WTC11 (cell line): ENCODE data around the gene TTC39C. TPM values are rescaled to one million over a fixed set of nuclear protein-coding genes. Genes with fewer than 3 reads are reported as not detected.

Experiments
- ATF1 ChIP-seq: sonication (generic); formaldehyde crosslinking; IDR thresholded peaks from 2 replicates; pipeline ENCODE4 v1.8.1; 2023; ENCODE audit warnings: mild to moderate bottlenecking, moderate library complexity, missing genetic modification reagents
- CREB1 ChIP-seq: sonication (generic); formaldehyde crosslinking; IDR thresholded peaks from 2 replicates; pipeline ENCODE4 v1.8.0; 2023; ENCODE audit warnings: mild to moderate bottlenecking, missing genetic modification reagents
- FOXK1 ChIP-seq: sonication (generic); formaldehyde crosslinking; IDR thresholded peaks from 2 replicates; pipeline ENCODE4 v1.8.0; 2022; ENCODE audit warnings: mild to moderate bottlenecking, moderate library complexity, missing genetic modification reagents
- FOXP1 ChIP-seq: sonication (generic); formaldehyde crosslinking; IDR thresholded peaks from 2 replicates; pipeline ENCODE4 v1.8.0; 2022; ENCODE audit warnings: missing genetic modification reagents, mild to moderate bottlenecking, moderate library complexity, borderline replicate concordance
- FOXP4 ChIP-seq: sonication (generic); formaldehyde crosslinking; IDR thresholded peaks from 2 replicates; pipeline ENCODE4 v1.8.0; 2022; ENCODE audit warnings: mild to moderate bottlenecking, missing genetic modification reagents
- GRHL2 ChIP-seq: fragments of 250-450 bp; sonication (Bioruptor Pico); IDR thresholded peaks from 2 replicates; pipeline ENCODE4 v1.8.0; 2022; ENCODE audit warnings: mild to moderate bottlenecking, moderate library complexity; ENCODE audit not compliant: insufficient replicate concordance, severe bottlenecking
- HMGXB4 ChIP-seq: sonication (generic); formaldehyde crosslinking; IDR thresholded peaks from 2 replicates; pipeline ENCODE4 v1.8.1; 2023; ENCODE audit warnings: mild to moderate bottlenecking, moderate library complexity, missing genetic modification reagents
- KAT7 ChIP-seq: sonication (generic); formaldehyde crosslinking; IDR thresholded peaks from 2 replicates; pipeline ENCODE4 v1.8.1; 2023; ENCODE audit warnings: missing genetic modification reagents, mild to moderate bottlenecking, borderline replicate concordance
- MLX ChIP-seq: sonication (generic); formaldehyde crosslinking; IDR thresholded peaks from 2 replicates; pipeline ENCODE4 v1.8.1; 2023; ENCODE audit warnings: mild to moderate bottlenecking, missing genetic modification reagents, moderate library complexity
- NFYB ChIP-seq: sonication (generic); formaldehyde crosslinking; conservative IDR thresholded peaks from 2 replicates; pipeline ENCODE4 v1.8.0; 2022; ENCODE audit warnings: low read depth, missing genetic modification reagents
- SMAD3 ChIP-seq: sonication (generic); formaldehyde crosslinking; IDR thresholded peaks from 2 replicates; pipeline ENCODE4 v1.8.0; 2022; ENCODE audit warnings: missing genetic modification reagents, mild to moderate bottlenecking, borderline replicate concordance
- SMAD4 ChIP-seq: sonication (generic); formaldehyde crosslinking; IDR thresholded peaks from 2 replicates; pipeline ENCODE4 v1.8.0; 2022; ENCODE audit warnings: mild to moderate bottlenecking, missing genetic modification reagents
- SP1 ChIP-seq: sonication (generic); formaldehyde crosslinking; conservative IDR thresholded peaks from 2 replicates; pipeline ENCODE4 v1.8.1; 2022; ENCODE audit warnings: missing genetic modification reagents
- USF2 ChIP-seq: sonication (generic); formaldehyde crosslinking; IDR thresholded peaks from 2 replicates; pipeline ENCODE4 v1.8.1; 2023; ENCODE audit warnings: mild to moderate bottlenecking, missing genetic modification reagents, moderate library complexity
- ZNF219 ChIP-seq: sonication (generic); formaldehyde crosslinking; IDR thresholded peaks from 2 replicates; pipeline ENCODE4 v1.8.0; 2023; ENCODE audit warnings: missing genetic modification reagents, mild to moderate bottlenecking, borderline replicate concordance
- ZNF232 ChIP-seq: sonication (generic); formaldehyde crosslinking; IDR thresholded peaks from 2 replicates; pipeline ENCODE4 v1.8.0; 2022; ENCODE audit warnings: mild to moderate bottlenecking, missing genetic modification reagents
- ZNF263 ChIP-seq: sonication (generic); formaldehyde crosslinking; IDR thresholded peaks from 2 replicates; pipeline ENCODE4 v1.8.1; 2022; ENCODE audit warnings: low read depth, mild to moderate bottlenecking, moderate library complexity, missing genetic modification reagents
- ZNF423 ChIP-seq: fragments of 250-450 bp; sonication (Bioruptor Pico); IDR thresholded peaks from 2 replicates; pipeline ENCODE4 v2.1.2; 2022; ENCODE audit warnings: mild to moderate bottlenecking, moderate library complexity
- total RNA-seq: library from RNA; stranded (reverse); gene quantifications from 3 replicates; pipeline ENCODE4 v1.2.3, GENCODE V29; 2021
- TF ChIP-seq, protein P1 (sequence below): fragments of 250-450 bp; sonication (Bioruptor Pico); conservative IDR thresholded peaks from 2 replicates; pipeline ENCODE4 v1.9.0; 2021; ENCODE audit warnings: mild to moderate bottlenecking
- TF ChIP-seq, protein P2 (sequence below): sonication (generic); formaldehyde crosslinking; IDR thresholded peaks from 2 replicates; pipeline ENCODE4 v1.8.0; 2022; ENCODE audit warnings: mild to moderate bottlenecking, missing genetic modification reagents
- TF ChIP-seq, protein P3 (sequence below): sonication (generic); formaldehyde crosslinking; IDR thresholded peaks from 2 replicates; pipeline ENCODE4 v1.8.0; 2023; ENCODE audit warnings: missing genetic modification reagents, mild to moderate bottlenecking, borderline replicate concordance
- TF ChIP-seq, protein P4 (sequence below): sonication (generic); formaldehyde crosslinking; IDR thresholded peaks from 2 replicates; pipeline ENCODE4 v1.8.1; 2022; ENCODE audit warnings: low read depth, missing genetic modification reagents, borderline replicate concordance

Gene TTC39C
- total RNA-seq, 1 experiment from 2014 or later, result 57.3 TPM

- TF ChIP-seq USF2 (CRISPR knock-in tag) (no peak), MLX (CRISPR knock-in tag) (0 out of 2 replicates have a peak, but pooled peaks have one; percentile 5), CREB1 (CRISPR knock-in tag) (no peak), ZNF232 (CRISPR knock-in tag) (no peak), NFYB (CRISPR knock-in tag) (0 out of 2 replicates have a peak, but pooled peaks have one; percentile 7), KAT7 (CRISPR knock-in tag) (no peak), ZNF219 (CRISPR knock-in tag) (no peak), FOXK1 (CRISPR knock-in tag) (0 out of 2 replicates have a peak, but pooled peaks have one; percentile 33), ZNF263 (peak; percentile 60; the same call in 1 of the 2 replicates), FOXP1 (CRISPR knock-in tag) (peak; percentile 71), ZNF423 (CRISPR knock-in tag) (peak; percentile 36; the same call in 1 of the 2 replicates), GRHL2 (CRISPR knock-in tag) (no peak), SMAD3 (CRISPR knock-in tag) (no peak), ATF1 (CRISPR knock-in tag) (no peak), SP1 (CRISPR knock-in tag) (no peak; the same call in 1 of the 2 replicates), HMGXB4 (peak; percentile 46; the same call in 1 of the 2 replicates), SMAD4 (CRISPR knock-in tag) (no peak), FOXP4 (no peak)
- TF ChIP-seq, protein P1, sequence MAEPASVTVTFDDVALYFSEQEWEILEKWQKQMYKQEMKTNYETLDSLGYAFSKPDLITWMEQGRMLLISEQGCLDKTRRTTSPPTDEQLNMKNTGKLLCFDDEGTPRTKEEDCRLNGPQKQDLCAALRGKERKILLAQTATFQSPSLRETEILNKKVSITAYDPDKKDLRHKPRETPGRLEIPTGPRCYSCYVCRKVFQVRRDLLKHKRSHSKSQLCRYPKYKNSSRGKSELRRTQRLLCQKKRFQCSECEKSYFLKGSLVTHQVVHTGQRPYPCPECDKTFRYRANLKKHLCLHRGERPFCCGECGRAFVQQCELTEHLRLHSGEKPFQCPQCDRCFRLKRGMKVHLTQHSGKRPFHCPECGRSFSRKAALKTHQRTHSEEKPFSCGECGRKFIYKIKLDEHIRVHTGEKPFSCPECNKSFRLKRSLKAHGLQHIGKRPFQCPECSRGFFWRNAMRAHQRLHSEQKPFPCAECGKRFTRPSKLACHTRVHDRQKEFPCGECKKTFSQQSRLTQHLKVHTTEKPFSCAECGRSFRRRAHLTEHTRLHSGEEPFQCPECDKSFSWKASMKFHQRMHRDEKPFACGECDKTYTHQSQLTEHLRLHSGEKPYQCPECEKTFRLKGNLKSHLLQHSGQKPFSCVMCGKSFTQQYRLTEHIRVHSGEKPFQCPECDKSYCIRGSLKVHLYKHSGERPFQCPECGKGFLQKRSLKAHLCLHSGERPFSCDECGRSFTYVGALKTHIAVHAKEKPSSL (CRISPR knock-in tag), result no peak
- TF ChIP-seq, protein P2, sequence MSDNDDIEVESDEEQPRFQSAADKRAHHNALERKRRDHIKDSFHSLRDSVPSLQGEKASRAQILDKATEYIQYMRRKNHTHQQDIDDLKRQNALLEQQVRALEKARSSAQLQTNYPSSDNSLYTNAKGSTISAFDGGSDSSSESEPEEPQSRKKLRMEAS (CRISPR knock-in tag), result no peak
- TF ChIP-seq, protein P3, sequence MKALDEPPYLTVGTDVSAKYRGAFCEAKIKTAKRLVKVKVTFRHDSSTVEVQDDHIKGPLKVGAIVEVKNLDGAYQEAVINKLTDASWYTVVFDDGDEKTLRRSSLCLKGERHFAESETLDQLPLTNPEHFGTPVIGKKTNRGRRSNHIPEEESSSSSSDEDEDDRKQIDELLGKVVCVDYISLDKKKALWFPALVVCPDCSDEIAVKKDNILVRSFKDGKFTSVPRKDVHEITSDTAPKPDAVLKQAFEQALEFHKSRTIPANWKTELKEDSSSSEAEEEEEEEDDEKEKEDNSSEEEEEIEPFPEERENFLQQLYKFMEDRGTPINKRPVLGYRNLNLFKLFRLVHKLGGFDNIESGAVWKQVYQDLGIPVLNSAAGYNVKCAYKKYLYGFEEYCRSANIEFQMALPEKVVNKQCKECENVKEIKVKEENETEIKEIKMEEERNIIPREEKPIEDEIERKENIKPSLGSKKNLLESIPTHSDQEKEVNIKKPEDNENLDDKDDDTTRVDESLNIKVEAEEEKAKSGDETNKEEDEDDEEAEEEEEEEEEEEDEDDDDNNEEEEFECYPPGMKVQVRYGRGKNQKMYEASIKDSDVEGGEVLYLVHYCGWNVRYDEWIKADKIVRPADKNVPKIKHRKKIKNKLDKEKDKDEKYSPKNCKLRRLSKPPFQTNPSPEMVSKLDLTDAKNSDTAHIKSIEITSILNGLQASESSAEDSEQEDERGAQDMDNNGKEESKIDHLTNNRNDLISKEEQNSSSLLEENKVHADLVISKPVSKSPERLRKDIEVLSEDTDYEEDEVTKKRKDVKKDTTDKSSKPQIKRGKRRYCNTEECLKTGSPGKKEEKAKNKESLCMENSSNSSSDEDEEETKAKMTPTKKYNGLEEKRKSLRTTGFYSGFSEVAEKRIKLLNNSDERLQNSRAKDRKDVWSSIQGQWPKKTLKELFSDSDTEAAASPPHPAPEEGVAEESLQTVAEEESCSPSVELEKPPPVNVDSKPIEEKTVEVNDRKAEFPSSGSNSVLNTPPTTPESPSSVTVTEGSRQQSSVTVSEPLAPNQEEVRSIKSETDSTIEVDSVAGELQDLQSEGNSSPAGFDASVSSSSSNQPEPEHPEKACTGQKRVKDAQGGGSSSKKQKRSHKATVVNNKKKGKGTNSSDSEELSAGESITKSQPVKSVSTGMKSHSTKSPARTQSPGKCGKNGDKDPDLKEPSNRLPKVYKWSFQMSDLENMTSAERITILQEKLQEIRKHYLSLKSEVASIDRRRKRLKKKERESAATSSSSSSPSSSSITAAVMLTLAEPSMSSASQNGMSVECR (CRISPR knock-in tag), result no peak
- TF ChIP-seq, protein P4, sequence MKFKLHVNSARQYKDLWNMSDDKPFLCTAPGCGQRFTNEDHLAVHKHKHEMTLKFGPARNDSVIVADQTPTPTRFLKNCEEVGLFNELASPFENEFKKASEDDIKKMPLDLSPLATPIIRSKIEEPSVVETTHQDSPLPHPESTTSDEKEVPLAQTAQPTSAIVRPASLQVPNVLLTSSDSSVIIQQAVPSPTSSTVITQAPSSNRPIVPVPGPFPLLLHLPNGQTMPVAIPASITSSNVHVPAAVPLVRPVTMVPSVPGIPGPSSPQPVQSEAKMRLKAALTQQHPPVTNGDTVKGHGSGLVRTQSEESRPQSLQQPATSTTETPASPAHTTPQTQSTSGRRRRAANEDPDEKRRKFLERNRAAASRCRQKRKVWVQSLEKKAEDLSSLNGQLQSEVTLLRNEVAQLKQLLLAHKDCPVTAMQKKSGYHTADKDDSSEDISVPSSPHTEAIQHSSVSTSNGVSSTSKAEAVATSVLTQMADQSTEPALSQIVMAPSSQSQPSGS, result no peak
These were observed at the start of gene TTC39C (continued) for GRCh38 chr18:24014062-24014985.
